ENCODE measurements around the gene LRRC42.
A peak's percentile ranks its signal among the peaks of the same experiment; 100 is the strongest.

LRRC42 gene

DNA sequence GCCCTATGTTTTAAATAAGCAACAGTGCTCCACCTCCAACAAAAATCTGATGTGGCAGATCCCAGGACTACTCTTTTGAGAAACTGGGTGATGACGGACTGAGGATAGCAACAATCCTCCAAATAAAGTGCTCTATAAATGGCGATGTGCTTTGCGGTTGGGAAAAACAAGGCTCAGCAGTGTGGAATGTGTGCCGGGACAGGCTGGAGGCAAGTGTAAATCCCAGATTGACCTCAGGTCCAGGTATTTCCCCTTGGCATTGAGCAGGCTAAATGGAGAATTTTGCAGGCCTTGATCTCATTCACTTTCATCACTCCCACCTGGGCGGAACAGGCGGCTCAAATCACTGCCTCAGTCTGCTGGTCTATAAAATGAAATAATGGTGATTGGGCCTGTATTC lies 35.1 kb downstream of the LRRC42 start:
- H3K27me3 ChIP-seq (replicated peaks), result no peaks in the 10 kb centered on the region
- in situ Hi-C loops (cut with HindIII; ENCODE audit: low pct_ligation_motif_present, low sequenced_read_pairs), result no loop called here

GRCh38 chr1:53982034-53982762 lies 36.0 kb downstream of the LRRC42 start:
- H3K27me3 ChIP-seq (replicated peaks), result no peaks in the 10 kb centered on the region
- no peaks in the 10 kb centered on the region for H3K36me3 ChIP-seq (replicated peaks)
- H3K4me3 ChIP-seq (ENCODE audit: low read depth, low read length), result peak overlapping the region; percentile 45
- TF ChIP-seq CTCF (IDR thresholded peaks at IDR 0.05; ENCODE audit: low read depth, low read length, missing control alignments), result no peak
- DNase-seq, result peak; percentile 36
- peak overlapping the region; percentile 33 for H3K27ac ChIP-seq
- in situ Hi-C loops (cut with HindIII; ENCODE audit: low pct_ligation_motif_present, low sequenced_read_pairs), result no loop called here

More for the DNA sequence above, 35.1 kb downstream of the LRRC42 start:
- DNase-seq, result peak; percentile 16
- TF ChIP-seq CTCF (IDR thresholded peaks at IDR 0.05; ENCODE audit: low read depth, low read length, missing control alignments), result no peak
- no peaks in the 10 kb centered on the region for H3K36me3 ChIP-seq (replicated peaks)
- no peak overlapping the region for H3K4me3 ChIP-seq (ENCODE audit: low read depth, low read length)
- H3K27ac ChIP-seq, result no peak overlapping the region

- Histone ChIP-seq H3K36me3 (replicated peaks) (no peaks in the 10 kb centered on the region), H3K27ac (no peak overlapping the region), H3K4me3 (ENCODE audit: low read depth, low read length) (peak overlapping the region; percentile 45), H3K27me3 (replicated peaks) (no peaks in the 10 kb centered on the region)
- DNase-seq, result no peak
- in situ Hi-C loops (cut with HindIII; ENCODE audit: low pct_ligation_motif_present, low sequenced_read_pairs), result no loop called here
- no peak for TF ChIP-seq CTCF (IDR thresholded peaks at IDR 0.05; ENCODE audit: low read depth, low read length, missing control alignments)
These were observed 36.6 kb downstream of the LRRC42 start for GRCh38 chr1:53982763-53983104.

GRCh38 chr1:53984726-53985125 lies 38.6 kb downstream of the LRRC42 start:
- in situ Hi-C loops (cut with HindIII; ENCODE audit: low pct_ligation_motif_present, low sequenced_read_pairs), result no loop called here
- Histone ChIP-seq H3K27ac (no peak overlapping the region), H3K36me3 (replicated peaks) (no peaks in the 10 kb centered on the region), H3K27me3 (replicated peaks) (no peaks in the 10 kb centered on the region), H3K4me3 (ENCODE audit: low read depth, low read length) (no peak overlapping the region)
- no peak for DNase-seq
- TF ChIP-seq CTCF (IDR thresholded peaks at IDR 0.05; ENCODE audit: low read depth, low read length, missing control alignments), result no peak

GRCh38 chr1:53986458-53986857 lies 40.3 kb downstream of the LRRC42 start:
- H3K27me3 ChIP-seq (replicated peaks), result no peaks in the 10 kb centered on the region

More at GRCh38 chr1:53986458-53986857, 40.3 kb downstream of the LRRC42 start:
- in situ Hi-C loops (cut with HindIII; ENCODE audit: low pct_ligation_motif_present, low sequenced_read_pairs), result no loop called here
- Histone ChIP-seq H3K36me3 (replicated peaks) (no peaks in the 10 kb centered on the region), H3K27ac (no peak overlapping the region), H3K4me3 (ENCODE audit: low read depth, low read length) (no peak overlapping the region)
- TF ChIP-seq CTCF (IDR thresholded peaks at IDR 0.05; ENCODE audit: low read depth, low read length, missing control alignments), result no peak
- no peak for DNase-seq

Measured in brain microvascular endothelial cell (primary cell).